GM12875 (cell line): ENCODE results near the gene NRG3.

ENCODE experiments used
- H3K4me3 ChIP-seq: one replicate; pipeline ENCODE4 v1.5.1; 2011; ENCODE audit warnings: low read depth, low read length, control low read depth
- TF ChIP-seq, protein P1 (sequence below): IDR thresholded peaks from 2 replicates; pipeline ENCODE4 v1.5.1; 2011; ENCODE audit warnings: low read depth, mild to moderate bottlenecking, control low read depth, inconsistent platforms, low read length, moderate library complexity, borderline replicate concordance; ENCODE audit not compliant: insufficient read depth

Gene NRG3

DNA sequence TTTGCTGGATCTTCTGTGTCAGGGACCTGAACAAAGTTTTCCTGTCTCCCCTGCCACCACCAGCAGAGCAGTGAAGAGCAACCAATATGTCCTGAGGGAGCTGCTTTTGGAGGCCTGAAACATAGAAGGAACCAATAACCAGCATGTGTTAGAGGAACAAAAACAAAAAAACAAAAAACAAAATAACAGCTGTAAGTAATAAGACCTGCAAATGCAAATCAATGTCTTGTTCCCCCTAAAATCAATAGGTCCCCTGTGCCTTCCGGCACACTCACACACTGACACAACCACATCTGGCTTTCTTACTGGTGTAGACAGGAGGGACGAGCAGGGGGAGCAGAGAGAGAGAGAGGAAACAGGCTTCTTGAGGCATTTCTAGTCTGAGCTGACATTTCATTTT lies 94.1 kb downstream of the NRG3 start:
- H3K4me3 ChIP-seq, result no peak overlapping the region
- TF ChIP-seq, protein P1, sequence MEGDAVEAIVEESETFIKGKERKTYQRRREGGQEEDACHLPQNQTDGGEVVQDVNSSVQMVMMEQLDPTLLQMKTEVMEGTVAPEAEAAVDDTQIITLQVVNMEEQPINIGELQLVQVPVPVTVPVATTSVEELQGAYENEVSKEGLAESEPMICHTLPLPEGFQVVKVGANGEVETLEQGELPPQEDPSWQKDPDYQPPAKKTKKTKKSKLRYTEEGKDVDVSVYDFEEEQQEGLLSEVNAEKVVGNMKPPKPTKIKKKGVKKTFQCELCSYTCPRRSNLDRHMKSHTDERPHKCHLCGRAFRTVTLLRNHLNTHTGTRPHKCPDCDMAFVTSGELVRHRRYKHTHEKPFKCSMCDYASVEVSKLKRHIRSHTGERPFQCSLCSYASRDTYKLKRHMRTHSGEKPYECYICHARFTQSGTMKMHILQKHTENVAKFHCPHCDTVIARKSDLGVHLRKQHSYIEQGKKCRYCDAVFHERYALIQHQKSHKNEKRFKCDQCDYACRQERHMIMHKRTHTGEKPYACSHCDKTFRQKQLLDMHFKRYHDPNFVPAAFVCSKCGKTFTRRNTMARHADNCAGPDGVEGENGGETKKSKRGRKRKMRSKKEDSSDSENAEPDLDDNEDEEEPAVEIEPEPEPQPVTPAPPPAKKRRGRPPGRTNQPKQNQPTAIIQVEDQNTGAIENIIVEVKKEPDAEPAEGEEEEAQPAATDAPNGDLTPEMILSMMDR, result no peak

DNA sequence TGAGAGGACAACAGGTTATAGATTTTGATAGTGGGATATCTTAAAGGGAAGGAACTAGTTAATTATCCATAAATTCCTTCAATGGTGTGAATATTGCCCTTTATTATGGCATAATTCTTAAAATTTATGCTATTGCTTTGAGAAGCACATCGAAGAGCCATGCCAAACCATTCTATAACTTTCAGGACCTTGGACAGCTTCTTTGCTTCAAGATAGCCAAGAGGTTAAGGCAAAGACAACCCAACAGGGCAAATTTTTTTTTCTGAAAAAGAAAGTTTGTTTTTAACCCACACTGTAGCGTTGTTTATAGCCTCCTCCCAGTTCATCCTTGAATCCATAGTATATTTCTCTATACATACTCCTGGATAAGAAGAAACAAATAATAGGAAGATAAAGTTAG lies 103.2 kb downstream of the NRG3 start:
- no peak overlapping the region for H3K4me3 ChIP-seq
- TF ChIP-seq, protein P1, result no peak

DNA sequence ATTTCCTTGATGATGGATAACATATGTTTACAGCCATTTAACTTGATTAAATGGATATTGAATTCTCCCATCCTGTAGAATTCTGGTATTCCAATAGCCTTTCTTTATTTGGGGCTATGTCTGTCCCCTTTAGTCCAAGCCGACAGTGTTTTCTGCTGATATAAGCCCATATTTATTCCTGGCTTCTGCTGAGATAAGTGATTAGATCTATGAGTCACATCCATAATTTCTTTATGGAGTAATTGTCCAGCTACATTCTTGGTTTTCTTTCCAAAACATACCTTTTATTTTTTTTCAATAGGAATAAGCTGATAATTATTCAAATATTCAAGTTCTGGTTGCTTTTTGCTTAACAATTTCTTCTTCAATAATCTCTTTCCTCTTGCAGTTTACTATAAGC lies 106.7 kb downstream of the NRG3 start:
- TF ChIP-seq, protein P1, result no peak
- H3K4me3 ChIP-seq, result no peak overlapping the region

DNA sequence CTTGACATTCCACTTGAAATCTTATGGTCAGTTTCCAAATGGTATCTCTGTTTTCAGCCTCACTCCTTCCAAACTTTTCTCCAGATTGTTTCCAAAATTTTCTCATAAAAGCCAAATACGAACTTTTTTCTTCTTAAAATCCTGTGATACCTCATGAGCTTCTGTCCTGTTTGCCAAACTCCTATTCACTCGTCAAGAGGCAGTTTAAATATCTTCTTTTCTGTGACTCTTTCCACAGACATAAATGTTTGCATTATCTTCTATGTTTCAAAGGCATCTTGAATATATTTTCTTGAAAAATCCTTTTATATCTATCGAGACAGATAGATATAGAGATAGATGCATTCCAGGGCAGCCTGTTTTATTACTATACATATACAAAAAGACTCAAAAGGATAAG lies 109.4 kb downstream of the NRG3 start:
- TF ChIP-seq, protein P1, result no peak
- H3K4me3 ChIP-seq, result no peak overlapping the region

DNA sequence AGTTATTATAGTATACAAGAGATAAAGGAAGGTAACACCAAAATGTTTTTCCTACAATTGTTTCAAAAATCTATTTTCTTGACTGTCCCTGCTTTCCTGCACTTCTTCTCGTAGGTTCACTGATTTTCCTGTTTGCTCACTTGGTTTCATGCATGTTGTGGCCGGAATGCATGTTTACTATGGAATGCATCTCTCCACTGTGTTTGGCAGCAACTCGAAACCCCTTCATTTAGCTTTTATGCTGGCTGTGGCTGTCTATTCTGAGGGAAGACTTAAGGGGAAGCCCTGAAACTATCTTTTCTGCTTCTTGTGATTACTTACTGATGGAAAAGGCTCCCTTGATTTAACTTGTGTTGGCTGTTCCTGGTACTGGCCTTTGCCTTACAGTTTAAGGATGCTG lies 120.3 kb downstream of the NRG3 start:
- TF ChIP-seq, protein P1, result no peak
- H3K4me3 ChIP-seq, result no peak overlapping the region

DNA sequence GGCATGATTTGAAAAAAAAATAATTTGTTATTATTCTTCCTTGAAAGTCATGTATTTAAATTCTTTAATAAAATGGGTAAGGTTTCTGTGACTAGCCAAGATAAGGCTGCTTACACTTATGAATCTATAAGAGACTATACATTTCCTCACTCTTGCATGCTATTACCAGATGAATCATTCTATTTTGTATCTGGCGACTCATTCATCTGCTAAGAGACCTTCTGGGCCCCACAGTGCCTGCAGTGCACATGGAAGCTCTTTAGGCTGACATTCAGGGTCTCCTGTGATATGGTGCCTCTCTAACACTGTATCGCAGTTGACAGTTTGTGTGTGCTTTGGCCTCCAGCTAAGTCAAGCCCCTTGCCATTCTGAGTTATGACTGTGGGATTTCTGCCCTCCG lies 121.9 kb downstream of the NRG3 start:
- TF ChIP-seq, protein P1, result no peak
- H3K4me3 ChIP-seq, result no peak overlapping the region

DNA sequence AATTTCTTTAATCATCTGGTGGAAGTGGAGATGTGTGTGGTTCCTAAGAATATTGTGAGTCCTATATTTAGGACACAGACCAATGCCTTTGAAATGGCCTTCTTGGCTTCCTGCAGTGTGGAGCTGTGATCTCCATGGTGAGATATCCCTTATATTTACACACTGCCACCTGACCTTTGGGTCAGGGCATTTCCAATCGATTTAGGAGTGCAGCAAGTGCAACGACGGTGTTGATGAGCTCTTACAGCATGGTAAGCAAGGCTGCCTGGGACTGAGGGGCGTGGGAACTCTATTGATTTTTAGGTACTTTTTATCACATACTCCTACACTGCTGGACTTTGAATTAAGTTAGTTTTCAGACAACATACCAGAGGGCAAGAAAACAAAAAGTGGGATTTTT lies 146.0 kb downstream of the NRG3 start:
- TF ChIP-seq, protein P1, result no peak
- no peak overlapping the region for H3K4me3 ChIP-seq
